ENCODE measurements around the gene PFDN4.

- no peak for TF ChIP-seq ZNF530 (tag by site-specific recombination; IDR thresholded peaks at IDR 0.05; ENCODE audit: low read depth)
- no peak for TF ChIP-seq ZNF433 (tag by site-specific recombination; IDR thresholded peaks at IDR 0.05; ENCODE audit: low read depth)
- no peak for TF ChIP-seq CTCF (tag by site-specific recombination; IDR thresholded peaks at IDR 0.05)
- TF ChIP-seq GLI4 (tag by site-specific recombination; IDR thresholded peaks at IDR 0.05), result no peak
- TF ChIP-seq ZNF664 (tag by site-specific recombination; IDR thresholded peaks at IDR 0.05), result no peak
- no peak for TF ChIP-seq ZNF777 (tag by site-specific recombination; IDR thresholded peaks at IDR 0.05; ENCODE audit: borderline replicate concordance)
- TF ChIP-seq ZNF19 (tag by site-specific recombination; IDR thresholded peaks at IDR 0.05; ENCODE audit: low read depth), result no peak
- no peak for TF ChIP-seq ZNF416 (tag by site-specific recombination; IDR thresholded peaks at IDR 0.05)
- no peak for TF ChIP-seq ZNF175 (tag by site-specific recombination; IDR thresholded peaks at IDR 0.05)
- TF ChIP-seq ZNF660 (tag by site-specific recombination; IDR thresholded peaks at IDR 0.05), result no peak
- TF ChIP-seq REST (tag by site-specific recombination; IDR thresholded peaks at IDR 0.05), result no peak
Observed at GRCh38 chr20:54203281-54203680, 4.6 kb upstream of the PFDN4 start.

All from HEK293 (cell line).